B cell (primary cell): ENCODE results near the gene ANKRD49. TPM values are rescaled to one million over a fixed set of nuclear protein-coding genes. Genes with fewer than 3 reads are reported as not detected.

Experiments
- ATAC-seq: fragments of 200-7000 bp; cut with Tn5 transposase; one replicate; pipeline ENCODE4 v1.10.0; 2021; ENCODE audit warnings: low read depth, mild to moderate bottlenecking, moderate number of reproducible peaks, moderate library complexity
- CTCF ChIA-PET: fragments of 350-600 bp; sonication (Branson Sonifier 250); formaldehyde crosslinking; loops from one replicate; lab custom pipeline; 2021; ENCODE audit warnings: antibody characterized with exemption, inconsistent platforms; lab: Charles Lee
- POLR2A ChIA-PET: fragments of 350-600 bp; sonication (Branson Sonifier 250); formaldehyde crosslinking; loops from one replicate; lab custom pipeline; 2021; ENCODE audit warnings: antibody characterized with exemption; lab: Charles Lee
- DNase-seq: peaks from one replicate; pipeline ENCODE4 v3.0.0; 2013
- H2AFZ ChIP-seq: 2 replicates; pipeline ENCODE4 v1.6.1; 2012; ENCODE audit warnings: mild to moderate bottlenecking, low read depth, low read length; ENCODE audit not compliant: insufficient read depth, poor library complexity, severe bottlenecking
- H3K27ac ChIP-seq, 2 donors: 1 replicate in 1 of 2; 2 replicates in 1 of 2; pipeline ENCODE4 v1.5.1; 2012 to 2013; ENCODE audit warnings: low read length in 2 of 2, mild to moderate bottlenecking in 2 of 2, moderate library complexity in 1 of 2
- H3K27me3 ChIP-seq, 4 experiments: fragments of 200-600 bp in 1 of 4; sonication (generic) in 1 of 4; replicated peaks in 1 of 4; 1 replicate in 2 of 4; 2 replicates in 2 of 4; pipeline versions ENCODE4 v1.6.1 to v1.7.0; 2013 to 2016; ENCODE audit warnings: low read length in 3 of 4, mild to moderate bottlenecking in 2 of 4, mixed read lengths in 1 of 4, moderate library complexity in 1 of 4; ENCODE audit not compliant: insufficient read depth in 4 of 4, control insufficient read depth in 3 of 4; ENCODE audit errors: control extremely low read depth in 1 of 4
- H3K36me3 ChIP-seq, 2 experiments: replicated peaks in 1 of 2; 1 replicate in 1 of 2; 2 replicates in 1 of 2; pipeline versions ENCODE4 v1.6.1 to v1.7.1; 2013; ENCODE audit warnings: low read length in 1 of 2; ENCODE audit not compliant: insufficient read depth in 2 of 2, control insufficient read depth in 1 of 2; ENCODE audit errors: control extremely low read depth in 1 of 2, extremely low read depth in 1 of 2
- H3K4me1 ChIP-seq, 2 donors: fragments of 200-600 bp in 1 of 2; sonication (generic) in 1 of 2; 1 replicate in 1 of 2; 2 replicates in 1 of 2; pipeline versions ENCODE4 v1.5.1 to v1.6.1; 2013 to 2017; ENCODE audit warnings: low read length in 2 of 2; ENCODE audit not compliant: control insufficient read depth in 2 of 2, insufficient read depth in 2 of 2
- H3K4me2 ChIP-seq: replicated peaks from 2 replicates; pipeline ENCODE3; 2012; ENCODE audit warnings: mild to moderate bottlenecking, low read depth, low read length; ENCODE audit not compliant: poor library complexity, severe bottlenecking
- H3K4me3 ChIP-seq, 5 experiments: fragments of 200-600 bp in 1 of 5; sonication (generic) in 1 of 5; 1 replicate in 3 of 5; 2 replicates in 2 of 5; pipeline versions ENCODE4 v1.5.1 to v1.7.0; 2011 to 2016; ENCODE audit warnings: low read length in 4 of 5, mild to moderate bottlenecking in 4 of 5, low read depth in 2 of 5, control low read depth in 1 of 5, moderate library complexity in 1 of 5; ENCODE audit not compliant: insufficient read depth in 1 of 5; ENCODE audit errors: control extremely low read depth in 1 of 5, extremely low read depth in 1 of 5
- H3K79me2 ChIP-seq: fragments of 200-600 bp; sonication (generic); one replicate; pipeline ENCODE4 v1.6.0; 2016; ENCODE audit warnings: low read length; ENCODE audit not compliant: control insufficient read depth, insufficient read depth
- H3K9ac ChIP-seq: fragments of 200-600 bp; sonication (generic); 2 replicates; pipeline ENCODE4 v1.6.1; 2017; ENCODE audit warnings: mild to moderate bottlenecking, low read length, moderate library complexity
- H3K9me3 ChIP-seq, 3 donors: one replicate each; pipeline versions ENCODE4 v1.6.1 to v1.7.1; 2013; ENCODE audit warnings: low read length in 2 of 3; ENCODE audit not compliant: control insufficient read depth in 2 of 3, insufficient read depth in 1 of 3; ENCODE audit errors: control extremely low read depth in 1 of 3
- H4K20me1 ChIP-seq: 2 replicates; pipeline ENCODE4 v1.6.0; 2012; ENCODE audit warnings: mild to moderate bottlenecking, low read length; ENCODE audit not compliant: insufficient read depth, control insufficient read depth, poor library complexity, severe bottlenecking
- H3K27ac Mint-ChIP-seq: one replicate; pipeline ENCODE4 v1.8.0; 2021; ENCODE audit warnings: mixed read lengths
- H3K27me3 Mint-ChIP-seq: one replicate; pipeline ENCODE4 v1.8.0; 2021; ENCODE audit warnings: mixed read lengths
- H3K4me1 Mint-ChIP-seq: one replicate; pipeline ENCODE4 v1.8.0; 2021; ENCODE audit warnings: mixed read lengths
- H3K4me3 Mint-ChIP-seq: one replicate; pipeline ENCODE4 v1.8.0; 2021; ENCODE audit warnings: mixed read lengths
- H3K9me3 Mint-ChIP-seq: one replicate; pipeline ENCODE4 v1.8.0; 2022; ENCODE audit warnings: mixed read lengths; ENCODE audit not compliant: insufficient read depth
- EZH2 ChIP-seq: IDR thresholded peaks from 2 replicates; pipeline ENCODE4 v1.6.1; 2012; ENCODE audit warnings: borderline replicate concordance, low read depth, mild to moderate bottlenecking, moderate library complexity, low read length; ENCODE audit not compliant: insufficient read depth, poor library complexity, severe bottlenecking
- WGBS: methylation state at CpG from one replicate; pipeline ENCODE4 v1.1.5; 2013; ENCODE audit warnings: missing lambda C conversion rate; ENCODE audit not compliant: insufficient coverage; 5-methylcytosine and 5-hydroxymethylcytosine counted together
- intact Hi-C: fragments of 100-400 bp; cut with micrococcal nuclease; formaldehyde crosslinking; loops from one replicate; pipeline ENCODE4 v1.10.0; 2022
- polyA plus RNA-seq: library from polyadenylated mRNA; depleted of rRNA; stranded (reverse); fragments of >200 nt; gene quantifications from 2 replicates; pipeline ENCODE4 v1.2.3, GENCODE V29; 2012
- total RNA-seq, 2 donors: library from RNA; stranded (reverse); fragments of 120-200 nt in 1 of 2; gene quantifications; 1 replicate in 1 of 2; 2 replicates in 1 of 2; pipeline versions ENCODE4 v1.2.3 to v1.2.4, GENCODE V29; 2013 to 2022
- TF ChIP-seq, protein P1 (sequence below): fragments of 200-600 bp; IDR thresholded peaks from one replicate; pipeline ENCODE4 v1.8.0; 2022; ENCODE audit warnings: antibody characterized with exemption, mild to moderate bottlenecking

The ANKRD49 gene
- total and polyA plus RNA-seq, 2 donors (not counting 1 experiment from before 2014, with no cell fraction given): 21.3 to 51.4 TPM

DNA sequence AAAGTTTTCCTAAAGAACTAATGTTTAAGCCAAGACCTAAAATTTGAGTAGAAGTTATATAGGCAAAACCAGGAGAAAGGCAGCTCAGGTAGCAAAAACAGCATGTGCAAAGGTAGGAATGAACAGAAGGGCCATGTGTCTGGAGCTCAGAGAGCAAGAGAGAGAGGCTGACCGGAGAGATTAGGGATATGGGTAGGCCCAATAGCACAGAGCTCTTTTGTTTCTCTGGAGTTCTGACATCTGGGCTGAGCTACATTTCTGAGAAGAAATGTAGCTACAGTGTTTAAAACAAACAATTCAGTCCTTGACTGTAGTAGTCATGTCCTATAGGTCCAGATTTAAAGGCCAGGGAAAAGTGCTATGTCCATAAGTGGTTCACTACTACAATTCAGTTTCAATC, 22.9 kb downstream of the ANKRD49 start:
- POLR2A ChIA-PET: no interaction called here
- H3K27ac ChIP-seq: no peak overlapping the region
- H3K4me3 Mint-ChIP-seq: no peak overlapping the region
- no peaks in the 10 kb centered on the region for H4K20me1 ChIP-seq
- peaks cover 11% of the 10 kb centered on the region in 2 donors for H3K4me1 ChIP-seq
- no peak overlapping the region for H3K9ac ChIP-seq
- DNase-seq: no peak
- no peaks in the 10 kb centered on the region for H3K36me3 ChIP-seq
- intact Hi-C loops: no loop called here
- CTCF ChIA-PET: interaction anchor here (0.9 to 1.4 kb wide), 8 partner anchors 10 to 1910 kb away, joined by 3 to 13 read pairs (median 4); partner anchors contain the start of gene FUT4
- TF ChIP-seq, protein P1, sequence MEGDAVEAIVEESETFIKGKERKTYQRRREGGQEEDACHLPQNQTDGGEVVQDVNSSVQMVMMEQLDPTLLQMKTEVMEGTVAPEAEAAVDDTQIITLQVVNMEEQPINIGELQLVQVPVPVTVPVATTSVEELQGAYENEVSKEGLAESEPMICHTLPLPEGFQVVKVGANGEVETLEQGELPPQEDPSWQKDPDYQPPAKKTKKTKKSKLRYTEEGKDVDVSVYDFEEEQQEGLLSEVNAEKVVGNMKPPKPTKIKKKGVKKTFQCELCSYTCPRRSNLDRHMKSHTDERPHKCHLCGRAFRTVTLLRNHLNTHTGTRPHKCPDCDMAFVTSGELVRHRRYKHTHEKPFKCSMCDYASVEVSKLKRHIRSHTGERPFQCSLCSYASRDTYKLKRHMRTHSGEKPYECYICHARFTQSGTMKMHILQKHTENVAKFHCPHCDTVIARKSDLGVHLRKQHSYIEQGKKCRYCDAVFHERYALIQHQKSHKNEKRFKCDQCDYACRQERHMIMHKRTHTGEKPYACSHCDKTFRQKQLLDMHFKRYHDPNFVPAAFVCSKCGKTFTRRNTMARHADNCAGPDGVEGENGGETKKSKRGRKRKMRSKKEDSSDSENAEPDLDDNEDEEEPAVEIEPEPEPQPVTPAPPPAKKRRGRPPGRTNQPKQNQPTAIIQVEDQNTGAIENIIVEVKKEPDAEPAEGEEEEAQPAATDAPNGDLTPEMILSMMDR: no peak
- TF ChIP-seq EZH2: no peak
- H3K9me3 ChIP-seq: no peaks in the 10 kb centered on the region
- H3K27ac Mint-ChIP-seq: no peak overlapping the region
- H3K4me1 Mint-ChIP-seq: peaks cover 15% of the 10 kb centered on the region
- no peaks in the 10 kb centered on the region for H3K9me3 Mint-ChIP-seq
- no peaks in the 10 kb centered on the region for H3K79me2 ChIP-seq
- no peak overlapping the region for H3K4me2 ChIP-seq
- H2AFZ ChIP-seq: no peak overlapping the region
- 43% methylated on average over 1 of the region's 1 CpG for WGBS
- ATAC-seq: no peak
- H3K27me3 Mint-ChIP-seq: peaks cover 42% of the 10 kb centered on the region
- peaks cover 0 to 22% (median 10%) of the 10 kb centered on the region in 4 experiments for H3K27me3 ChIP-seq
- no peak overlapping the region for H3K4me3 ChIP-seq

DNA sequence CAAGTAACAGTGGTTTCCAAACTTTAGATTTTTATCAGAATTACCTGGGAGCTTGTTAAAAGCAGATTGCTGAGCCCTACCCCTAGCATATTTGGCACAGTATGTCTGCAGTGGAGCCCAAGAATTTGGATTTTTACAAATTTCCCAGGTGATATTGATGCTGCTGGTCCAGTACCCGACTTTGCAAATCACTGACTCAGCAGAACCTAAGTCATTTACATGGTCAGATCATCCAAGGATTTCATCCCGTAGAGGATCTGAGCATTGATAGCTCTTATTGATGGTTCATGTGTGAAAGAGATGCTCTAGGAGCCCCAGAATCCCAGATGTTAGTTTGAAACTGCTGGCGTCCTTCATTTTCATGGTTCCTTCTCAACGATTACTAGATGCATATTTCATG, 24.5 kb downstream of the ANKRD49 start:
- Mint-ChIP-seq H3K27me3 (peaks cover 32% of the 10 kb centered on the region), H3K4me1 (no peaks in the 10 kb centered on the region), H3K4me3 (no peak overlapping the region), H3K27ac (no peak overlapping the region), H3K9me3 (no peaks in the 10 kb centered on the region)
- Histone ChIP-seq H3K9ac (no peak overlapping the region), H4K20me1 (no peaks in the 10 kb centered on the region), H3K27me3 (peaks cover 0 to 8% (median 3%) of the 10 kb centered on the region in 4 experiments), H3K27ac (no peak overlapping the region), H3K4me1 (no peaks in the 10 kb centered on the region), H3K4me3 (no peak overlapping the region), H3K9me3 (no peaks in the 10 kb centered on the region), H3K79me2 (no peaks in the 10 kb centered on the region), H3K36me3 (no peaks in the 10 kb centered on the region), H2AFZ (no peak overlapping the region), H3K4me2 (no peak overlapping the region)
- intact Hi-C loops: no loop called here
- ATAC-seq (no peak), DNase-seq (no peak)
- no CpG with 5 or more reads among the region's 4 CpGs for WGBS
- TF ChIP-seq EZH2: no peak
- TF ChIP-seq, protein P1: no peak
- POLR2A ChIA-PET: no interaction called here
- CTCF ChIA-PET: interaction anchor here (0.6 to 2.9 kb wide), 7 partner anchors 12 to 623 kb away, joined by 3 to 16 read pairs (median 4); no protein-coding TSS in a partner anchor
